ENCODE results near the gene TMEM98. TPM values are rescaled to one million over a fixed set of nuclear protein-coding genes. Genes with fewer than 3 reads are reported as not detected.

The TMEM98 gene
- total RNA-seq, 6 donors from 2014 or later, result 35.6 to 101 (median 58.5) TPM

GRCh38 chr17:32913593-32913992 is 14.4 kb upstream of the TMEM98 start:
- Histone ChIP-seq H3K27me3 (no peaks in the 10 kb centered on the region), H3K4me1 (peaks cover 0 to 21% (median 5%) of the 10 kb centered on the region in 4 donors), H3K4me3 (no peak overlapping the region), H3K9me3 (no peaks in the 10 kb centered on the region), H3K27ac (no peak overlapping the region), H3K36me3 (no peaks in the 10 kb centered on the region)
- TF ChIP-seq CTCF (IDR thresholded peaks at IDR 0.05) (no peak), POLR2AphosphoS5 (IDR thresholded peaks at IDR 0.05) (no peak), EP300 (IDR thresholded peaks at IDR 0.05) (no peak), POLR2A (IDR thresholded peaks at IDR 0.05) (no peak)
- no peak for ATAC-seq (ENCODE audit: low FRiP score in 2 of 2)
- WGBS, 2 donors, result 94 to 97% methylated on average over 7 of the region's 7 CpGs
- DNase-seq, result no peak

GRCh38 chr17:32914181-32914580 is 13.8 kb upstream of the TMEM98 start:
- Histone ChIP-seq H3K9me3 (no peaks in the 10 kb centered on the region), H3K27ac (no peak overlapping the region), H3K4me1 (peaks cover 0 to 21% (median 5%) of the 10 kb centered on the region in 4 donors), H3K36me3 (no peaks in the 10 kb centered on the region), H3K4me3 (no peak overlapping the region), H3K27me3 (no peaks in the 10 kb centered on the region)
- no peak for ATAC-seq (ENCODE audit: low FRiP score in 2 of 2)
- 85 to 97% methylated on average over 3 of the region's 3 CpGs for WGBS, 2 donors
- no peak for DNase-seq
- TF ChIP-seq CTCF (IDR thresholded peaks at IDR 0.05), result no peak
- no peak for TF ChIP-seq POLR2A (IDR thresholded peaks at IDR 0.05)

GRCh38 chr17:32915245-32915644 is 12.7 kb upstream of the TMEM98 start:
- Histone ChIP-seq H3K27ac (no peak overlapping the region), H3K36me3 (no peaks in the 10 kb centered on the region), H3K27me3 (no peaks in the 10 kb centered on the region), H3K4me3 (no peak overlapping the region), H3K9me3 (no peaks in the 10 kb centered on the region), H3K4me1 (peaks cover 0 to 14% (median 4%) of the 10 kb centered on the region in 4 donors)
- no peak for ATAC-seq (ENCODE audit: low FRiP score in 2 of 2)
- no peak for DNase-seq
- 44 to 51% methylated on average over 2 of the region's 2 CpGs for WGBS, 2 donors
- TF ChIP-seq CTCF (IDR thresholded peaks at IDR 0.05) (no peak), EP300 (IDR thresholded peaks at IDR 0.05) (no peak), POLR2AphosphoS5 (IDR thresholded peaks at IDR 0.05) (no peak), POLR2A (IDR thresholded peaks at IDR 0.05) (no peak)

- no peaks in the 10 kb centered on the region for H3K27me3 ChIP-seq
- no peaks in the 10 kb centered on the region for H3K9me3 ChIP-seq
- H3K4me3 ChIP-seq, result no peak overlapping the region
- H3K27ac ChIP-seq, result no peak overlapping the region
- peaks cover 0 to 13% (median 3%) of the 10 kb centered on the region in 4 donors for H3K4me1 ChIP-seq
- TF ChIP-seq CTCF (IDR thresholded peaks at IDR 0.05), result no peak
- TF ChIP-seq POLR2AphosphoS5 (IDR thresholded peaks at IDR 0.05), result no peak
- TF ChIP-seq EP300 (IDR thresholded peaks at IDR 0.05), result no peak
- no peak for TF ChIP-seq POLR2A (IDR thresholded peaks at IDR 0.05)
- 73 to 77% methylated on average over 3 of the region's 3 CpGs for WGBS, 2 donors
- H3K36me3 ChIP-seq, result no peaks in the 10 kb centered on the region
- DNase-seq (no peak), ATAC-seq (ENCODE audit: low FRiP score in 2 of 2) (no peak)
These were observed 11.8 kb upstream of the TMEM98 start for GRCh38 chr17:32916134-32916533.

GRCh38 chr17:32917081-32917480 is 10.9 kb upstream of the TMEM98 start:
- Histone ChIP-seq H3K36me3 (no peaks in the 10 kb centered on the region), H3K4me1 (peaks cover 0 to 7% (median under 1%) of the 10 kb centered on the region in 4 donors), H3K27me3 (no peaks in the 10 kb centered on the region), H3K27ac (no peak overlapping the region), H3K9me3 (no peaks in the 10 kb centered on the region), H3K4me3 (no peak overlapping the region)
- TF ChIP-seq EP300 (IDR thresholded peaks at IDR 0.05) (no peak), CTCF (IDR thresholded peaks at IDR 0.05) (no peak)
- no peak for DNase-seq
- ATAC-seq (ENCODE audit: low FRiP score in 2 of 2), result no peak
